ENCODE data around the gene SMIM21.

- no peak for TF ChIP-seq POLR2A (IDR thresholded peaks at IDR 0.05)
- no peak for TF ChIP-seq CTCF (IDR thresholded peaks at IDR 0.05 in 4 of 5, conservative IDR thresholded peaks at IDR 0.05 in 1 of 5)
These were observed 19.8 kb downstream of the SMIM21 start for GRCh38 chr18:75407468-75408437.

Data from gastrocnemius medialis (tissue), 4 donors.